Breast epithelium (tissue), 3 donors: ENCODE measurements around the gene LRRFIP2.

Source experiments
- CTCF ChIP-seq, 3 donors: fragments of 450-650 bp; IDR thresholded peaks; one replicate each; pipeline ENCODE4 v1.5.1; 2016 to 2017; ENCODE audit warnings: antibody characterized with exemption in 3 of 3, mild to moderate bottlenecking in 3 of 3, moderate library complexity in 3 of 3
- POLR2A ChIP-seq: fragments of 450-650 bp; IDR thresholded peaks from one replicate; pipeline ENCODE4 v1.6.1; 2016; ENCODE audit warnings: antibody characterized with exemption, mild to moderate bottlenecking, moderate library complexity
- POLR2AphosphoS5 ChIP-seq, 3 donors: sonication (generic); formaldehyde crosslinking; IDR thresholded peaks; one replicate each; pipeline ENCODE4 v1.6.1; 2017; ENCODE audit warnings: antibody characterized with exemption in 3 of 3

GRCh38 chr3:37074178-37074577 is 100.2 kb downstream of the LRRFIP2 start:
- TF ChIP-seq CTCF (IDR thresholded peaks at IDR 0.05) (no peak), POLR2A (no peak), POLR2AphosphoS5 (IDR thresholded peaks at IDR 0.05) (no peak)
